RCC 7860 (cell line): Measurements from ENCODE around the gene SMIM41.

ENCODE experiments used
- DNase-seq: peaks from one replicate; pipeline ENCODE4 v3.0.0-alpha.2; 2015; ENCODE audit warnings: low spot score
- FAIRE-seq: peaks from 2 replicates; lab custom pipeline; 2012; peaks lifted over from hg19 to GRCh38; lab: Jason Lieb, UNC

SMIM41 gene

GRCh38 chr12:52050116-52050757 is 29.3 kb upstream of the SMIM41 start:
- no peak for DNase-seq
- no peak for FAIRE-seq

- DNase-seq (peak; percentile 22), FAIRE-seq (no peak)
These were observed 28.6 kb upstream of the SMIM41 start, which contains the start of gene NR4A1 for GRCh38 chr12:52050758-52051541. Gene NR4A1 (plus strand): TSS chr12:52051442. CDS start chr12:52054329, 2,887 bp downstream.

GRCh38 chr12:52052468-52053186 is 26.9 kb upstream of the SMIM41 start:
- no peak for FAIRE-seq

GRCh38 chr12:52053536-52054209 is 25.8 kb upstream of the SMIM41 start:
- FAIRE-seq (no peak), DNase-seq (no peak)

More at GRCh38 chr12:52052468-52053186, 26.9 kb upstream of the SMIM41 start:
- no peak for DNase-seq

GRCh38 chr12:52054231-52054832 is 25.2 kb upstream of the SMIM41 start:
- DNase-seq (no peak), FAIRE-seq (no peak)

- DNase-seq (no peak), FAIRE-seq (no peak)
These were observed 24.4 kb upstream of the SMIM41 start for GRCh38 chr12:52054833-52055730.

GRCh38 chr12:52055731-52056711 is 23.5 kb upstream of the SMIM41 start:
- FAIRE-seq, result no peak
- DNase-seq, result no peak

GRCh38 chr12:52056801-52057637 is 22.5 kb upstream of the SMIM41 start:
- FAIRE-seq (no peak), DNase-seq (no peak)

- no peak for FAIRE-seq
- DNase-seq, result no peak
These were observed 21.6 kb upstream of the SMIM41 start for GRCh38 chr12:52057638-52058576.

- FAIRE-seq, result no peak
- DNase-seq, result no peak
These were observed 20.7 kb upstream of the SMIM41 start for GRCh38 chr12:52058631-52059361.

- no peak for FAIRE-seq
- no peak for DNase-seq
These were observed 19.7 kb upstream of the SMIM41 start for GRCh38 chr12:52059582-52060497.

- no peak for FAIRE-seq
- no peak for DNase-seq
These were observed 18.9 kb upstream of the SMIM41 start for GRCh38 chr12:52060498-52061177.

- FAIRE-seq (no peak), DNase-seq (no peak)
These were observed 17.9 kb upstream of the SMIM41 start for GRCh38 chr12:52061470-52062166.
